Trophoblast cell (in vitro differentiated cells and primary cell): ENCODE measurements around the gene DNAH1.
"Not testable (repeated sequence)": the region's sequence is repeated elsewhere in the genome, so short reads cannot be mapped to it uniquely, and the experiment has no call there.

Experiments
- DNase-seq, 2 donors: peaks; one replicate each; pipeline ENCODE4 v3.0.0-alpha.2; 2016
- H2AFZ ChIP-seq: 2 replicates; pipeline ENCODE4 v1.6.1; 2013; ENCODE audit warnings: low read length, moderate library complexity, mild to moderate bottlenecking; ENCODE audit not compliant: insufficient read depth, poor library complexity
- H2AK5ac ChIP-seq: 2 replicates; pipeline ENCODE4 v1.6.1; 2013; ENCODE audit warnings: mild to moderate bottlenecking, low read length
- H2BK120ac ChIP-seq: 2 replicates; pipeline ENCODE4 v1.6.1; 2013; ENCODE audit warnings: low read length, mild to moderate bottlenecking, moderate library complexity; ENCODE audit not compliant: insufficient read depth, poor library complexity
- H2BK12ac ChIP-seq: 2 replicates; pipeline ENCODE4 v1.6.1; 2013; ENCODE audit warnings: mild to moderate bottlenecking, low read length, moderate library complexity
- H2BK5ac ChIP-seq: 2 replicates; pipeline ENCODE4 v1.6.1; 2013; ENCODE audit warnings: low read length, low read depth, moderate library complexity, mild to moderate bottlenecking; ENCODE audit not compliant: poor library complexity
- H3K14ac ChIP-seq: 2 replicates; pipeline ENCODE4 v1.6.1; 2013; ENCODE audit warnings: mild to moderate bottlenecking, low read length
- H3K18ac ChIP-seq: 2 replicates; pipeline ENCODE4 v1.6.1; 2013; ENCODE audit warnings: mild to moderate bottlenecking, low read length
- H3K23ac ChIP-seq: 2 replicates; pipeline ENCODE4 v1.6.1; 2013; ENCODE audit warnings: low read length
- H3K27ac ChIP-seq: 2 replicates; pipeline ENCODE4 v1.5.1; 2013; ENCODE audit warnings: low read depth, mild to moderate bottlenecking, inconsistent platforms, low read length, moderate library complexity
- H3K27me3 ChIP-seq: 2 replicates; pipeline ENCODE4 v1.6.1; 2013; ENCODE audit warnings: inconsistent platforms, mild to moderate bottlenecking, low read length, moderate library complexity; ENCODE audit not compliant: insufficient read depth
- H3K36me3 ChIP-seq, 2 experiments: 1 replicate in 1 of 2; 2 replicates in 1 of 2; pipeline ENCODE4 v1.6.1; 2013; ENCODE audit warnings: low read length in 2 of 2, mild to moderate bottlenecking in 2 of 2, moderate library complexity in 1 of 2; ENCODE audit not compliant: insufficient read depth in 2 of 2, control insufficient read depth in 1 of 2
- H3K4ac ChIP-seq: 2 replicates; pipeline ENCODE4 v1.6.1; 2013; ENCODE audit warnings: low read depth, mild to moderate bottlenecking, low read length, moderate library complexity
- H3K4me1 ChIP-seq, 2 experiments: 1 replicate in 1 of 2; 2 replicates in 1 of 2; pipeline ENCODE4 v1.6.1; 2013; ENCODE audit warnings: low read length in 2 of 2, mild to moderate bottlenecking in 2 of 2, moderate library complexity in 1 of 2; ENCODE audit not compliant: insufficient read depth in 2 of 2, control insufficient read depth in 1 of 2
- H3K4me2 ChIP-seq: 2 replicates; pipeline ENCODE4 v1.6.1; 2013; ENCODE audit warnings: inconsistent platforms, mild to moderate bottlenecking, low read length, moderate library complexity
- H3K4me3 ChIP-seq: 2 replicates; pipeline ENCODE4 v1.5.1; 2013; ENCODE audit warnings: mild to moderate bottlenecking, low read depth, low read length, inconsistent platforms
- H3K79me1 ChIP-seq: one replicate; pipeline ENCODE4 v1.6.1; 2013; ENCODE audit warnings: low read length
- H3K79me2 ChIP-seq: 2 replicates; pipeline ENCODE4 v1.6.1; 2013; ENCODE audit warnings: low read length, mild to moderate bottlenecking; ENCODE audit not compliant: control insufficient read depth, insufficient read depth, poor library complexity
- H3K9ac ChIP-seq: 2 replicates; pipeline ENCODE4 v1.6.1; 2013; ENCODE audit warnings: mild to moderate bottlenecking, low read length
- H3K9me3 ChIP-seq: 2 replicates; pipeline ENCODE4 v1.6.1; 2013; ENCODE audit warnings: low read depth, mild to moderate bottlenecking, control low read depth, inconsistent platforms, low read length; ENCODE audit not compliant: insufficient read depth
- H4K12ac ChIP-seq: 2 replicates; pipeline ENCODE4 v1.6.1; 2013; ENCODE audit warnings: low read depth, mild to moderate bottlenecking, low read length, moderate library complexity
- H4K8ac ChIP-seq: 2 replicates; pipeline ENCODE4 v1.6.1; 2013; ENCODE audit warnings: low read depth, mild to moderate bottlenecking, low read length, moderate library complexity
- H4K91ac ChIP-seq: one replicate; pipeline ENCODE4 v1.6.1; 2013; ENCODE audit warnings: low read depth, mild to moderate bottlenecking, low read length, moderate library complexity
- WGBS: extraction: QIAGEN DNeasy Blood & Tissue Kit; methylation state at CpG from one replicate; pipeline ENCODE4 v1.1.7; 2013; ENCODE audit warnings: missing lambda C conversion rate; ENCODE audit not compliant: insufficient read length, insufficient coverage; ENCODE audit errors: extremely low coverage; 5-methylcytosine and 5-hydroxymethylcytosine counted together

Gene DNAH1

DNA sequence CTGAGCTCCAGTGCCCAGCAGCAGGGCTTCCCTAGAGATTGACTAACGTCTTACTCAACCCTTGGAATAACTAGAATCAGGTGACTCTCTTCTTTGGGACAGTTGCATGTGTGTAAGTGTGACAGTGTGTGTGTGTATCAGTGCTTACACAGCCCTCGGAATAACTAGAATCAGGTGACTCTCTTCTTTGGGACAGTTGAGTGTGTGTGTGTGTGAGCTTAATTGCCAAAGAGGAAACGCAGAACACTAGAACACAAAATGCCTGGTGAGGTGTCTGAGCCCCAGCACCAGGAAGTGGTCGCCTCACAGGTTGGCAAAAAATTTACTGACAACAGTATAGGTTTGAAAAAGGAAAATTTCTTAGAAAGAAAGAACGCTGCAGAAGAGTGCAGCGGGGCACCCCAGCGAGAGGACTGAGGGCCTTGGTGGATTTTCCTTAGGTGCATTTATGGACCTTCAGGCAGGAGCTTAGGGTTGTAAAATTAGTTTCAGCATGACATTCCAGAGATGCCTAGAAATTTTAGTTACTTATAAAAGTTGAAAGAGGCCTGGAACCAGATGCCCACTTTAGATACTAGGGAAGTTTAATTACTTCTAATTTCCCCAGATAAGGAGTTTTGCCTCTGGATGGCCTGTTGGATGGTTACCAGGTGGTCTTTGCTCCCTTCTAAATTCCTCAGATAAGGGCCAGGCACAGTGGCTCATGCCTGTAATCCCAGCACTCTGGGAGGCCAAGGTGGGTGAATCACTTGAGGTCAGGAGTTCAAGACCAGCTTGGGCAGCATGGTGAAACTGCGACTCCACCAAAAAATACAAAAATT, 33.9 kb upstream of the DNAH1 start:
- H3K4me3 ChIP-seq = no peak overlapping the region
- H3K4me2 ChIP-seq = peak overlapping the region; percentile 16
- no peaks in the 10 kb centered on the region for H3K36me3 ChIP-seq
- H3K27ac ChIP-seq = peak overlapping the region; percentile 15
- H2BK120ac ChIP-seq = no peak overlapping the region
- no peak overlapping the region for H2BK5ac ChIP-seq
- no peaks in the 10 kb centered on the region for H3K9me3 ChIP-seq
- no peak overlapping the region for H4K91ac ChIP-seq
- peaks cover 13% of the 10 kb centered on the region for H3K79me2 ChIP-seq
- H3K9ac ChIP-seq = no peak overlapping the region
- no peak overlapping the region for H4K8ac ChIP-seq
- H2AK5ac ChIP-seq = no peak overlapping the region
- peaks cover 18% of the 10 kb centered on the region for H3K79me1 ChIP-seq
- no peak overlapping the region for H2BK12ac ChIP-seq
- peaks cover 12 to 16% of the 10 kb centered on the region in 2 experiments for H3K4me1 ChIP-seq
- H3K14ac ChIP-seq = no peak overlapping the region
- H2AFZ ChIP-seq = no peak overlapping the region
- H3K4ac ChIP-seq = no peak overlapping the region
- no peak overlapping the region for H3K18ac ChIP-seq
- no peak for DNase-seq
- no peaks in the 10 kb centered on the region for H3K27me3 ChIP-seq
- no CpG with 5 or more reads among the region's 8 CpGs for WGBS
- H3K23ac ChIP-seq = no peak overlapping the region
- H4K12ac ChIP-seq = no peak overlapping the region

DNA sequence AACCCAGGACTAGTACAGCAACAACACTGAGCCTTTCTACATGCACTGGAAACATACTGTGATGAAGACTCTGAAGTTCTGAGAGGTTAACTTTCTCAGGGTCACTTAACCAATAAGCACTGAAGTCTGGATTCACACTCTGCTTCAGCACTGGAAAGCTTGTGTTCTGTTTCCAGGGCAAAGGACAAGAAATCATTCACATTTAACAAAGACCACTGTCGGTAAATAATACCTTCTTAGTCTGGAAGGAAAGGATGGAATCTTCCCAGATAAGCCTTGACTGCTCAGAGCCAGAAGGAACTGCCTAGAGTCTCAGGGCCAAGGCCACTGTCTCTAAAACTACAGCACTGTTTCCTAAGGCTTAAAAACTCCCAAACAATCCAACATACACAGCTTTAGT, 32.8 kb upstream of the DNAH1 start:
- H3K27ac ChIP-seq = no peak overlapping the region
- no peaks in the 10 kb centered on the region for H3K9me3 ChIP-seq
- peaks cover 12 to 16% of the 10 kb centered on the region in 2 experiments for H3K4me1 ChIP-seq
- no peak overlapping the region for H2AK5ac ChIP-seq
- no peak overlapping the region for H3K18ac ChIP-seq
- H4K8ac ChIP-seq = no peak overlapping the region
- DNase-seq = no peak
- no peak overlapping the region for H3K23ac ChIP-seq
- peaks cover 13% of the 10 kb centered on the region for H3K79me1 ChIP-seq
- no peaks in the 10 kb centered on the region for H3K36me3 ChIP-seq
- no peak overlapping the region for H2BK120ac ChIP-seq
- H3K4me2 ChIP-seq = no peak overlapping the region
- no peak overlapping the region for H3K4me3 ChIP-seq
- H3K79me2 ChIP-seq = peaks cover 6% of the 10 kb centered on the region
- WGBS = no CpG with 5 or more reads among the region's 1 CpG
- H2BK12ac ChIP-seq = no peak overlapping the region
- H4K91ac ChIP-seq = no peak overlapping the region
- H3K27me3 ChIP-seq = no peaks in the 10 kb centered on the region
- no peak overlapping the region for H3K14ac ChIP-seq
- H2AFZ ChIP-seq = no peak overlapping the region
- no peak overlapping the region for H3K4ac ChIP-seq
- no peak overlapping the region for H2BK5ac ChIP-seq
- H3K9ac ChIP-seq = no peak overlapping the region
- no peak overlapping the region for H4K12ac ChIP-seq

DNA sequence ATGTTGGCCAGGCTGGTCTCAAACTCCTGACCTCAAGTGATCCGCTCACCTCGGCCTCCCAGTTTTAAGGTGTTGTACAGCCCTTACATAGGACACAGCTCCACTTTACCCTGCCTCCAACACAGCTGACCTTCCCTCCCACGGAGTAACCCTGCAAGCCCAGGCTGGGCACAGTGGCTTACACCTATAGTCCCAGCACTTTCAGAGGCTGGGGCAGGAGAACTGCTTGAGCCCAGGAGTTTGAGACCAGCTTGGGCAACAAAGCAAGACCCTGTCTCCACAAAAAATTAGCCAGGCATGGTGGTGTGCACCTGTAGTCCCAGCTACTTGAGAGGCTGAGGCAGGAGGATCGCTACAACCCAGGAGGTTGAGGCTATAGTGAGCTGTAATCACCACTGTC, 32.1 kb upstream of the DNAH1 start:
- H3K79me1 ChIP-seq, H3K23ac ChIP-seq: not testable (repeated sequence)
- no CpG with 5 or more reads among the region's 4 CpGs for WGBS

DNA sequence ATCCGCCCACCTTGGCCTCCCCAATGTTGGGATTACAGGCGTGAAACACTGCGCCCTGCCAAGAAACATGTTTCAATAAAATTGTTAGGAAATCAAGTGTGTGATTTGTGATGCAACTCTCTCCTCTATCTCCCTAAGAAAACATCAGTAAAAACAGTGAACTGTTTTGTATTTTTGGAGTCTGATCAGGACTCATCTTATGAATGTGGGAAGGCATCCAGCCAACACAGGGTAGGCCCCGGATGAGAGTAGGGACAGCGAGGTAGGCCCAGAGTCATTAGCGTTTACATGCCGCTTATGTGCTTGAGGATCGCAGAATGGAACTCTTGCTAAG, 29.4 kb upstream of the DNAH1 start:
- Histone ChIP-seq H3K4ac (no peak overlapping the region), H3K27ac (no peak overlapping the region), H3K79me1 (peaks cover 2% of the 10 kb centered on the region), H3K23ac (no peak overlapping the region), H3K4me1 (peaks cover 10 to 13% of the 10 kb centered on the region in 2 experiments), H3K9me3 (no peaks in the 10 kb centered on the region), H3K9ac (peak overlapping the region; percentile 54), H3K14ac (peak overlapping the region; percentile 59), H3K27me3 (no peaks in the 10 kb centered on the region), H3K79me2 (peaks cover 2% of the 10 kb centered on the region), H2BK12ac (no peak overlapping the region), H4K12ac (peak overlapping the region; percentile 33), H2BK5ac (no peak overlapping the region), H4K8ac (peak overlapping the region; percentile 100), H3K4me2 (peak overlapping the region; percentile 65), H4K91ac (peak overlapping the region; percentile 41), H2AK5ac (no peak overlapping the region), H2AFZ (no peak overlapping the region), H3K18ac (no peak overlapping the region), H3K36me3 (peaks cover 0 to 2% of the 10 kb centered on the region in 2 experiments), H3K4me3 (no peak overlapping the region), H2BK120ac (no peak overlapping the region)
- no peak for DNase-seq
- no CpG with 5 or more reads among the region's 8 CpGs for WGBS

More for the DNA sequence above, 32.1 kb upstream of the DNAH1 start:
- not testable (repeated sequence) for H3K4ac ChIP-seq, H4K8ac ChIP-seq, H4K91ac ChIP-seq, H3K9ac ChIP-seq, H3K14ac ChIP-seq, DNase-seq, H2BK12ac ChIP-seq, H3K79me2 ChIP-seq, H2BK120ac ChIP-seq, H3K18ac ChIP-seq, H3K27me3 ChIP-seq, H3K4me2 ChIP-seq, H2BK5ac ChIP-seq, H3K27ac ChIP-seq, H3K4me3 ChIP-seq, H3K9me3 ChIP-seq, H2AFZ ChIP-seq, H4K12ac ChIP-seq, H3K36me3 ChIP-seq, H2AK5ac ChIP-seq
- peaks cover 11 to 18% of the 10 kb centered on the region in 2 experiments for H3K4me1 ChIP-seq
